ENCODE measurements around the gene STK32C. TPM values are rescaled to one million over a fixed set of nuclear protein-coding genes. Genes with fewer than 3 reads are reported as not detected.

Gene STK32C
- total and polyA plus RNA-seq, 10 of the 15 experiments (the other 5 are each of a cell fraction or from before 2014, with no cell fraction given) = 1.5 to 18.1 (median 6.4) TPM

- BruUV-seq (replicated peaks) = no TSS peak
- Histone ChIP-seq H3K4me3 (no peak overlapping the region), H3K79me2 (ENCODE audit: control insufficient read depth, insufficient read depth, low read length) (no peaks in the 10 kb centered on the region), H3K4me1 (ENCODE audit: control insufficient read depth, insufficient read depth, low read length) (no peaks in the 10 kb centered on the region; the same call in 1 of the 2 replicates), H3K9me3 (replicated peaks; ENCODE audit: control insufficient read depth, insufficient read depth, low read length) (no peaks in the 10 kb centered on the region), H2AFZ (ENCODE audit: control insufficient read depth, low read depth, low read length) (no peak overlapping the region), H3K27me3 (replicated peaks in 1 of 2; ENCODE audit: control insufficient read depth in 2 of 2, insufficient read depth in 2 of 2, low read length in 1 of 2) (no peaks in the 10 kb centered on the region), H3K9ac (ENCODE audit: control insufficient read depth, insufficient read depth, low read length) (no peak overlapping the region), H4K20me1 (ENCODE audit: control insufficient read depth, insufficient read depth) (no peaks in the 10 kb centered on the region), H3K4me2 (ENCODE audit: control insufficient read depth, insufficient read depth) (no peak overlapping the region), H3K36me3 (ENCODE audit: control insufficient read depth in 2 of 2, insufficient read depth in 2 of 2, low read length in 1 of 2) (no peaks in the 10 kb centered on the region), H3K27ac (ENCODE audit: control insufficient read depth, insufficient read depth) (no peak overlapping the region)
- ChIA-PET SMC1A (ENCODE audit: uncharacterized antibody, unreplicated experiment) (no interaction called here), RAD21 (ENCODE audit: unreplicated experiment) (no interaction called here), POLR2A (no interaction called here), CTCF (no interaction called here)
- intact Hi-C loops (cut with micrococcal nuclease; ENCODE audit: unreplicated experiment) (no loop called here), in situ Hi-C loops (cut with MboI) (no loop called here)
- WGBS (ENCODE audit: insufficient coverage, insufficient replicate concordance, low lambda C conversion rate, missing lambda C conversion rate) = 54% methylated on average over 17 of the region's 21 CpGs
- ATAC-seq (no peak), FAIRE-seq (no peak), DNase-seq (ENCODE audit: low read depth, low spot score) (no peak)
- TF ChIP-seq, protein P1, sequence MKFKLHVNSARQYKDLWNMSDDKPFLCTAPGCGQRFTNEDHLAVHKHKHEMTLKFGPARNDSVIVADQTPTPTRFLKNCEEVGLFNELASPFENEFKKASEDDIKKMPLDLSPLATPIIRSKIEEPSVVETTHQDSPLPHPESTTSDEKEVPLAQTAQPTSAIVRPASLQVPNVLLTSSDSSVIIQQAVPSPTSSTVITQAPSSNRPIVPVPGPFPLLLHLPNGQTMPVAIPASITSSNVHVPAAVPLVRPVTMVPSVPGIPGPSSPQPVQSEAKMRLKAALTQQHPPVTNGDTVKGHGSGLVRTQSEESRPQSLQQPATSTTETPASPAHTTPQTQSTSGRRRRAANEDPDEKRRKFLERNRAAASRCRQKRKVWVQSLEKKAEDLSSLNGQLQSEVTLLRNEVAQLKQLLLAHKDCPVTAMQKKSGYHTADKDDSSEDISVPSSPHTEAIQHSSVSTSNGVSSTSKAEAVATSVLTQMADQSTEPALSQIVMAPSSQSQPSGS (IDR thresholded peaks at IDR 0.05; ENCODE audit: low read length) = no peak
- TF ChIP-seq IRF4 (IDR thresholded peaks at IDR 0.05; ENCODE audit: low read depth, low read length) (no peak), NR2F1 (conservative IDR thresholded peaks at IDR 0.05) (no peak), RBBP5 (conservative IDR thresholded peaks at IDR 0.05) (no peak)
- TF ChIP-seq, protein P2, sequence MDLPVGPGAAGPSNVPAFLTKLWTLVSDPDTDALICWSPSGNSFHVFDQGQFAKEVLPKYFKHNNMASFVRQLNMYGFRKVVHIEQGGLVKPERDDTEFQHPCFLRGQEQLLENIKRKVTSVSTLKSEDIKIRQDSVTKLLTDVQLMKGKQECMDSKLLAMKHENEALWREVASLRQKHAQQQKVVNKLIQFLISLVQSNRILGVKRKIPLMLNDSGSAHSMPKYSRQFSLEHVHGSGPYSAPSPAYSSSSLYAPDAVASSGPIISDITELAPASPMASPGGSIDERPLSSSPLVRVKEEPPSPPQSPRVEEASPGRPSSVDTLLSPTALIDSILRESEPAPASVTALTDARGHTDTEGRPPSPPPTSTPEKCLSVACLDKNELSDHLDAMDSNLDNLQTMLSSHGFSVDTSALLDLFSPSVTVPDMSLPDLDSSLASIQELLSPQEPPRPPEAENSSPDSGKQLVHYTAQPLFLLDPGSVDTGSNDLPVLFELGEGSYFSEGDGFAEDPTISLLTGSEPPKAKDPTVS (IDR thresholded peaks at IDR 0.05; ENCODE audit: low read depth, low read length) = no peak
Measured at GRCh38 chr10:132230557-132231210, 77.1 kb downstream of the STK32C start.

Measured in GM12878 (cell line).